CD4-positive, alpha-beta T cell (primary cell): ENCODE data around the gene NUDT19. TPM values are rescaled to one million over a fixed set of nuclear protein-coding genes. Genes with fewer than 3 reads are reported as not detected.
"Not testable (repeated sequence)": the region's sequence is repeated elsewhere in the genome, so short reads cannot be mapped to it uniquely, and the experiment has no call there.

Experiments
- ATAC-seq: fragments of 200-7000 bp; cut with Tn5 transposase; one replicate; pipeline ENCODE4 v1.10.0; 2022; ENCODE audit warnings: mild to moderate bottlenecking; ENCODE audit not compliant: poor library complexity
- CTCF ChIA-PET: fragments of 350-600 bp; sonication (Branson Sonifier 250); formaldehyde crosslinking; loops from one replicate; lab custom pipeline; 2021; ENCODE audit warnings: antibody characterized with exemption, inconsistent platforms; lab: Charles Lee
- POLR2A ChIA-PET: fragments of 350-600 bp; sonication (Branson Sonifier 250); formaldehyde crosslinking; loops from one replicate; lab custom pipeline; 2021; ENCODE audit warnings: antibody characterized with exemption, inconsistent platforms; lab: Charles Lee
- DNase-seq, 14 experiments: peaks; one replicate each; pipeline ENCODE4 v3.0.0-alpha.2; 2013 to 2020; ENCODE audit warnings: mixed read lengths in 2 of 14
- H3K27ac ChIP-seq, 2 donors: one replicate each; pipeline versions ENCODE4 v1.5.1 to v1.7.0; 2013; ENCODE audit warnings: low read length in 2 of 2, low read depth in 1 of 2, mild to moderate bottlenecking in 1 of 2
- H3K27me3 ChIP-seq, 2 experiments: 1 replicate in 1 of 2; 2 replicates in 1 of 2; pipeline versions ENCODE4 v1.6.1 to v1.7.0; 2013; ENCODE audit warnings: low read length in 2 of 2, control low read depth in 1 of 2, mild to moderate bottlenecking in 1 of 2, moderate library complexity in 1 of 2; ENCODE audit not compliant: insufficient read depth in 2 of 2, control insufficient read depth in 1 of 2
- H3K36me3 ChIP-seq: one replicate; pipeline ENCODE4 v1.6.1; 2013; ENCODE audit warnings: low read length, control low read depth; ENCODE audit not compliant: insufficient read depth
- H3K4me1 ChIP-seq: one replicate; pipeline ENCODE4 v1.6.1; 2013; ENCODE audit warnings: low read length, control low read depth; ENCODE audit not compliant: insufficient read depth
- H3K4me3 ChIP-seq: one replicate; pipeline ENCODE4 v1.5.1; 2013; ENCODE audit warnings: mild to moderate bottlenecking, low read length, moderate library complexity
- H3K9me3 ChIP-seq, 2 experiments: 1 replicate in 1 of 2; 2 replicates in 1 of 2; pipeline versions ENCODE4 v1.6.1 to v1.7.0; 2013; ENCODE audit warnings: low read length in 2 of 2, mild to moderate bottlenecking in 2 of 2, control low read depth in 1 of 2, moderate library complexity in 1 of 2; ENCODE audit not compliant: control insufficient read depth in 1 of 2, insufficient read depth in 1 of 2
- H3K27ac Mint-ChIP-seq: one replicate; pipeline ENCODE4 v1.8.0; 2020; ENCODE audit warnings: mixed read lengths
- H3K27me3 Mint-ChIP-seq: one replicate; pipeline ENCODE4 v1.8.0; 2021; ENCODE audit warnings: mixed read lengths
- H3K36me3 Mint-ChIP-seq: one replicate; pipeline ENCODE4 v1.8.0; 2021; ENCODE audit warnings: low read depth, mixed read lengths
- H3K4me1 Mint-ChIP-seq: one replicate; pipeline ENCODE4 v1.8.0; 2021; ENCODE audit warnings: low read depth, mixed read lengths
- H3K4me3 Mint-ChIP-seq: one replicate; pipeline ENCODE4 v1.8.0; 2020; ENCODE audit warnings: mild to moderate bottlenecking, mixed read lengths
- H3K9me3 Mint-ChIP-seq: one replicate; pipeline ENCODE4 v1.8.0; 2020; ENCODE audit warnings: mixed read lengths
- intact Hi-C, 2 experiments: fragments of 100-400 bp; cut with DNase I in 1 of 2; cut with micrococcal nuclease in 1 of 2; formaldehyde crosslinking; loops; one replicate each; pipeline versions ENCODE4 v1.15.1 to v1.9.0; 2023 to 2025; cut with DNase I, micrococcal nuclease
- total RNA-seq, 174 experiments: library from RNA in 2 of 174; stranded (reverse) in 2 of 174; gene quantifications; one replicate each; pipeline ENCODE4 v1.2.3 and lab custom pipeline; 2021 to 2026
- TF ChIP-seq, protein P1 (sequence below): fragments of 200-600 bp; IDR thresholded peaks from one replicate; pipeline ENCODE4 v1.8.0; 2022; ENCODE audit warnings: antibody characterized with exemption, mild to moderate bottlenecking

NUDT19 gene
- total RNA-seq, 2 experiments from 2014 or later: 7.9 to 8.2 TPM

DNA sequence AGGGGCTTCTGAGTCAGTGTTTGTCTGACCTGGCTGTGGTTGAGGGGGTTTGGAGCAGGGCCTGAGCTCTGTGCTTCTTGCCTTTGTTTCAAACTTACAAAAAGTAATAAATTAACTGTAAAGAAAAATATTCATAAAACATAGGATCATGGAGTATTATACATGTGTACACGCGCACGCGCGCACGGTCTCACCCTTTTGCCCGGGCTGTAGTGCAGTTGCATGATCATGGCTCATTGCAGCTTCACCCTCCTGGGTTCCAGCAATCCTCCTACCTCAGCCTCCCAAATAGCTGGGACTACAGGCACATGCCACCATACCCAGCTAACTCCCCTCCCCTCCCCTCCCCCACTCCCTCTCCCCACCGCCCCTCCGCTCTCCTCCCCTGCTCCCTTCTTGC lies 51.4 kb downstream of the NUDT19 start:
- no peak overlapping the region for H3K4me3 Mint-ChIP-seq
- DNase-seq (no peak), ATAC-seq (no peak)
- no peaks in the 10 kb centered on the region for H3K36me3 Mint-ChIP-seq
- intact Hi-C loops: loop anchor here (5.0 to 10.0 kb wide), 2 partner anchors 48 to 61 kb away; partner anchors contain the start of gene NUDT19 (in 1 of the 2)
- Histone ChIP-seq H3K27ac (no peak overlapping the region), H3K4me3 (no peak overlapping the region), H3K4me1 (peaks cover 22% of the 10 kb centered on the region), H3K27me3 (peaks cover 3 to 11% of the 10 kb centered on the region in 2 experiments), H3K36me3 (no peaks in the 10 kb centered on the region), H3K9me3 (peaks cover 0 to 8% of the 10 kb centered on the region in 2 experiments)
- peaks cover 6% of the 10 kb centered on the region for H3K4me1 Mint-ChIP-seq
- CTCF ChIA-PET: no interaction called here
- H3K9me3 Mint-ChIP-seq: no peaks in the 10 kb centered on the region
- peaks cover 24% of the 10 kb centered on the region for H3K27me3 Mint-ChIP-seq
- TF ChIP-seq, protein P1, sequence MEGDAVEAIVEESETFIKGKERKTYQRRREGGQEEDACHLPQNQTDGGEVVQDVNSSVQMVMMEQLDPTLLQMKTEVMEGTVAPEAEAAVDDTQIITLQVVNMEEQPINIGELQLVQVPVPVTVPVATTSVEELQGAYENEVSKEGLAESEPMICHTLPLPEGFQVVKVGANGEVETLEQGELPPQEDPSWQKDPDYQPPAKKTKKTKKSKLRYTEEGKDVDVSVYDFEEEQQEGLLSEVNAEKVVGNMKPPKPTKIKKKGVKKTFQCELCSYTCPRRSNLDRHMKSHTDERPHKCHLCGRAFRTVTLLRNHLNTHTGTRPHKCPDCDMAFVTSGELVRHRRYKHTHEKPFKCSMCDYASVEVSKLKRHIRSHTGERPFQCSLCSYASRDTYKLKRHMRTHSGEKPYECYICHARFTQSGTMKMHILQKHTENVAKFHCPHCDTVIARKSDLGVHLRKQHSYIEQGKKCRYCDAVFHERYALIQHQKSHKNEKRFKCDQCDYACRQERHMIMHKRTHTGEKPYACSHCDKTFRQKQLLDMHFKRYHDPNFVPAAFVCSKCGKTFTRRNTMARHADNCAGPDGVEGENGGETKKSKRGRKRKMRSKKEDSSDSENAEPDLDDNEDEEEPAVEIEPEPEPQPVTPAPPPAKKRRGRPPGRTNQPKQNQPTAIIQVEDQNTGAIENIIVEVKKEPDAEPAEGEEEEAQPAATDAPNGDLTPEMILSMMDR: no peak
- H3K27ac Mint-ChIP-seq: no peak overlapping the region
- POLR2A ChIA-PET: no interaction called here

DNA sequence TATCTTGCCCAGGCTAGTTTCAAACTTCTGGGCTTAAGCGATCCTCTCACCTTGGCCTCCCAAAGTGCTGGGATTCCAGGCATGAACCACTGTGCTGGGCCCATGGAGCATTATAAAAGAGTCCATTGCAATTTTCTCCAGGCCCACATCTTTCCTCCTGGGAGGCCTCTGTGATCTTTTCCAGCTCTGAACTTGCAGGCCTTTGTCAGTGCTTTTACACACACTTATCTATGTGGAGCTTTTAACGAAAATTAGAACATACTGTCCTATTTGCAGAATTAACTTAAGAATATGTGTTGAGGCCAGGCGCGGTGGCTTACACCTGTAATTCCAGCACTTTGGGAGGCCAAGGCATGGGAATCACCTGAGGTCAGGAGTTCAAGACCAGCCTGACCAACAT lies 51.8 kb downstream of the NUDT19 start:
- peaks cover 0 to 8% of the 10 kb centered on the region in 2 experiments for H3K9me3 ChIP-seq
- DNase-seq (no peak), ATAC-seq (no peak)
- no peaks in the 10 kb centered on the region for H3K9me3 Mint-ChIP-seq
- intact Hi-C loops: loop anchor here (5.0 to 10.0 kb wide), 2 partner anchors 49 to 61 kb away; partner anchors contain the start of gene NUDT19 (in 1 of the 2)
- H3K27me3 ChIP-seq: peaks cover 3 to 11% of the 10 kb centered on the region in 2 experiments
- peaks cover 10% of the 10 kb centered on the region for H3K4me1 Mint-ChIP-seq
- TF ChIP-seq, protein P1: no peak
- no peak overlapping the region for H3K27ac ChIP-seq
- peaks cover 26% of the 10 kb centered on the region for H3K4me1 ChIP-seq
- peaks cover 24% of the 10 kb centered on the region for H3K27me3 Mint-ChIP-seq
- CTCF ChIA-PET: no interaction called here
- H3K36me3 ChIP-seq: no peaks in the 10 kb centered on the region
- POLR2A ChIA-PET: no interaction called here
- H3K4me3 Mint-ChIP-seq: no peak overlapping the region
- no peaks in the 10 kb centered on the region for H3K36me3 Mint-ChIP-seq
- no peak overlapping the region for H3K4me3 ChIP-seq
- H3K27ac Mint-ChIP-seq: no peak overlapping the region

DNA sequence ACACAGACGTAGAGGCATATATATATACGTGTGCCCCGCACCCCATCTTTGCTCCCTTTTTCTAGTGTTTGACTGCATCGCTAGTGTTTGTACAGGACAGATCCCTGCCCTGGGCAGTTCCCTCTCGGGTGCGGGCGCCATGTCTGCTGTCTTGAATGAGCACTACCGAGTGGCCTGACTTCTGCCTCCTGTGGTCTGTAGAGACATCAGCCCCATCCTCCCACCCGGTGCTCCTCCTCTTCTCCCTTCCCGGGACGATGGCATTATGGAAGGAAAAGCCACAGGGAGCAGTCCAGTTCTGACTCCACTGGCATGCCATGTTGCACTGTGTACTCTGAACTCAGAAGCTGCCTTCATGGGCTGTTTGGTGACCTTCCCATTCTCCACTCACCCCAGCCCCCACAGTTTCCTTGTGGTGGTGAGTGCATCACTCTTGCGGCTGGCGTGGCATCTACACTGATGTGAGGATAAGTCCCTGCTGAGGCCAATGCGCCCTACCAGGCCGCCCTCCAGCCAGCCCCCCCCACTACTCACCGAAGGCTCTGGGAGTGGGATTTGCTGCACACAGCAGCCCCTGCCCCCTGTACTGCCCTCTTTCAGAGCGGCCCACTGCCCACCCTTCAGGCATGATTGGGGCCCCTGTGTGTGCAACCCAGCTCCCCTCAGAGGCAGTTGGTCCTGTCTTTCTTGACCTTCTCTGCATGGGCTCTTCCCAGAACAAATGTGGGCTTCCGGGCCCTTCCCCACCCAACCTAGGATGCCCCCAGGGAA lies 53.1 kb downstream of the NUDT19 start:
- H3K27me3 Mint-ChIP-seq: peaks cover 19% of the 10 kb centered on the region
- no peak overlapping the region for H3K4me3 Mint-ChIP-seq
- POLR2A ChIA-PET: no interaction called here
- intact Hi-C loops: loop anchor here (5.0 to 10.0 kb wide), 3 partner anchors 48 to 62 kb away; partner anchors contain the start of gene NUDT19 (in 1 of the 2)
- DNase-seq (peak in 1 of 14 experiments; percentile 18), ATAC-seq (no peak)
- TF ChIP-seq, protein P1: no peak
- H3K27me3 ChIP-seq: peaks cover 0 to 11% of the 10 kb centered on the region in 2 experiments
- H3K9me3 ChIP-seq: peaks cover 0 to 8% of the 10 kb centered on the region in 2 experiments
- H3K27ac Mint-ChIP-seq: no peak overlapping the region
- H3K4me1 Mint-ChIP-seq: peaks cover 16% of the 10 kb centered on the region
- H3K27ac ChIP-seq: no peak overlapping the region
- peaks cover 28% of the 10 kb centered on the region for H3K4me1 ChIP-seq
- no peak overlapping the region for H3K4me3 ChIP-seq
- no peaks in the 10 kb centered on the region for H3K36me3 Mint-ChIP-seq
- no peaks in the 10 kb centered on the region for H3K36me3 ChIP-seq
- CTCF ChIA-PET: no interaction called here
- no peaks in the 10 kb centered on the region for H3K9me3 Mint-ChIP-seq

DNA sequence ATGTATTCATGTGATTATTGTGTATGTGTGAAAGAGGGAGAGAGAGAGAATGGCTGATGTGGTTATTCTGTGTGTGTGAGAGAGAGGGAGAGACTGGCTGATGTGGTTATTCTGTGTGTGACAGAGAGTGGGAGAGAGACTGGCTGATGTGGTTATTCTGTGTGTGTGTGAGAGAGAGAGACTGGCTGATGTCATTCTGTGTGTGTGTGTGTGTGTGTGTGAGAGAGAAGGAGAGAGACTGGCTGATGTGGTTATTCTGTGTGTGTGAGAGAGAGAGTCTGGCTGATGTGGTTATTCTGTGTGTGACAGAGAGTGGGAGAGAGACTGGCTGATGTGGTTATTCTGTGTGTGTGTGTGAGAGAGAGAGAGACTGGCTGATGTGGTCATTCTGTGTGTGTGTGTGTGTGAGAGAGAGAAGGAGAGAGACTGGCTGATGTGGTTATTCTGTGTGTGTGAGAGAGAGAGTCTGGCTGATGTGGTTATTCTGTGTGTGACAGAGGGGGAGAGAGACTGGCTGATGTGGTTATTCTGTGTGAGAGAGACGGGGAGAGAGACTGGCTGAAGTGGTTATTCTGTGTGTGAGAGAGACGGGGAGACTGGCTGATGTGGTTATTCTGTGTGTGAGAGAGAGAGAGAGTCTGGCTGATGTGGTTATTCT lies 54.1 kb downstream of the NUDT19 start:
- H3K9me3 Mint-ChIP-seq, H3K4me3 Mint-ChIP-seq, CTCF ChIA-PET, H3K9me3 ChIP-seq, H3K36me3 ChIP-seq, H3K36me3 Mint-ChIP-seq, H3K27me3 ChIP-seq, H3K4me3 ChIP-seq, POLR2A ChIA-PET, H3K27ac Mint-ChIP-seq: not testable (repeated sequence)
- Histone ChIP-seq H3K27ac (peak overlapping the region in 1 of 2 donors; percentile 35), H3K4me1 (peaks cover 28% of the 10 kb centered on the region)
- DNase-seq: peak in 8 of 14 experiments; percentile 5 to 85 (median 26)
- peaks cover 18% of the 10 kb centered on the region for H3K27me3 Mint-ChIP-seq
- H3K4me1 Mint-ChIP-seq: peaks cover 16% of the 10 kb centered on the region
- ATAC-seq: peak; percentile 39
- intact Hi-C loops: loop anchor here (2.0 to 10.0 kb wide), 3 partner anchors 47 to 165 kb away; partner anchors contain the start of genes NUDT19 (in 1 of the 2) and PDCD5 (in 1 of the 2)
